MG63 (cell line): ENCODE measurements around the gene KMT5C. TPM values are rescaled to one million over a fixed set of nuclear protein-coding genes. Genes with fewer than 3 reads are reported as not detected.
"Not testable (repeated sequence)": the region's sequence is repeated elsewhere in the genome, so short reads cannot be mapped to it uniquely, and the experiment has no call there.

ENCODE experiments used
- DNase-seq: peaks from one replicate; pipeline ENCODE4 v3.0.0-alpha.2; 2020
- H3K27me3 ChIP-seq: fragments of 250-450 bp; sonication (Bioruptor Pico); 2 replicates; pipeline ENCODE4 v1.5.1; 2020; ENCODE audit warnings: mild to moderate bottlenecking, moderate library complexity
- H3K36me3 ChIP-seq: fragments of 250-450 bp; sonication (Bioruptor Pico); 2 replicates; pipeline ENCODE4 v1.5.1; 2020; ENCODE audit warnings: mild to moderate bottlenecking, moderate library complexity
- H3K4me3 ChIP-seq: fragments of 250-450 bp; sonication (Bioruptor Pico); 2 replicates; pipeline ENCODE4 v1.5.1; 2020; ENCODE audit warnings: mild to moderate bottlenecking, moderate library complexity
- H3K9me3 ChIP-seq: fragments of 250-450 bp; sonication (Bioruptor Pico); 2 replicates; pipeline ENCODE4 v1.5.1; 2020; ENCODE audit warnings: mild to moderate bottlenecking, moderate library complexity
- total RNA-seq: library from RNA; depleted of rRNA; stranded (reverse); fragments of >200 nt; shearing (Covaris generic); gene quantifications from 2 replicates; pipeline ENCODE4 v1.2.3, GENCODE V29; 2014; ENCODE audit warnings: low replicate concordance

The KMT5C gene
- total RNA-seq, 1 experiment from 2014 or later = 11.1 TPM

GRCh38 chr19:55311797-55312196 lies 27.9 kb upstream of the KMT5C start:
- DNase-seq = no peak
- no peaks in the 10 kb centered on the region for H3K27me3 ChIP-seq
- H3K4me3 ChIP-seq = no peak overlapping the region
- H3K36me3 ChIP-seq = no peaks in the 10 kb centered on the region
- H3K9me3 ChIP-seq = peaks cover 5% of the 10 kb centered on the region

- Histone ChIP-seq H3K4me3 (no peak overlapping the region), H3K9me3 (peaks cover 5% of the 10 kb centered on the region), H3K27me3 (no peaks in the 10 kb centered on the region), H3K36me3 (no peaks in the 10 kb centered on the region)
- no peak for DNase-seq
Observed at GRCh38 chr19:55312621-55313512, 26.8 kb upstream of the KMT5C start.

GRCh38 chr19:55314396-55314795 lies 25.3 kb upstream of the KMT5C start:
- no peak for DNase-seq
- no peaks in the 10 kb centered on the region for H3K27me3 ChIP-seq
- peaks cover 2% of the 10 kb centered on the region for H3K9me3 ChIP-seq
- no peak overlapping the region for H3K4me3 ChIP-seq
- H3K36me3 ChIP-seq = no peaks in the 10 kb centered on the region

GRCh38 chr19:55315956-55316525 lies 23.6 kb upstream of the KMT5C start:
- Histone ChIP-seq H3K27me3 (no peaks in the 10 kb centered on the region), H3K4me3 (no peak overlapping the region), H3K36me3 (no peaks in the 10 kb centered on the region), H3K9me3 (no peaks in the 10 kb centered on the region)
- DNase-seq = no peak

GRCh38 chr19:55316646-55317045 lies 23.0 kb upstream of the KMT5C start:
- Histone ChIP-seq H3K4me3 (no peak overlapping the region), H3K36me3 (no peaks in the 10 kb centered on the region), H3K9me3 (no peaks in the 10 kb centered on the region), H3K27me3 (no peaks in the 10 kb centered on the region)
- no peak for DNase-seq

- peak; percentile 43 for DNase-seq
- Histone ChIP-seq H3K4me3 (no peak overlapping the region), H3K36me3 (no peaks in the 10 kb centered on the region), H3K9me3 (no peaks in the 10 kb centered on the region), H3K27me3 (no peaks in the 10 kb centered on the region)
Observed at GRCh38 chr19:55319785-55320184, 19.9 kb upstream of the KMT5C start.

GRCh38 chr19:55320844-55321419 lies 18.7 kb upstream of the KMT5C start:
- no peak overlapping the region for H3K4me3 ChIP-seq
- no peak for DNase-seq
- H3K9me3 ChIP-seq = no peaks in the 10 kb centered on the region

GRCh38 chr19:55321466-55322137 lies 18.1 kb upstream of the KMT5C start:
- H3K9me3 ChIP-seq = no peaks in the 10 kb centered on the region
- H3K4me3 ChIP-seq = no peak overlapping the region
- DNase-seq = no peak
- no peaks in the 10 kb centered on the region for H3K27me3 ChIP-seq
- H3K36me3 ChIP-seq = no peaks in the 10 kb centered on the region

More at GRCh38 chr19:55320844-55321419, 18.7 kb upstream of the KMT5C start:
- Histone ChIP-seq H3K36me3 (no peaks in the 10 kb centered on the region), H3K27me3 (no peaks in the 10 kb centered on the region)

GRCh38 chr19:55322204-55322885 lies 17.3 kb upstream of the KMT5C start:
- H3K36me3 ChIP-seq = no peaks in the 10 kb centered on the region
- no peak overlapping the region for H3K4me3 ChIP-seq
- no peaks in the 10 kb centered on the region for H3K27me3 ChIP-seq
- no peaks in the 10 kb centered on the region for H3K9me3 ChIP-seq
- DNase-seq = no peak

- H3K9me3 ChIP-seq = no peaks in the 10 kb centered on the region
Observed at GRCh38 chr19:55324662-55325061, 15.0 kb upstream of the KMT5C start.

GRCh38 chr19:55325172-55325571 lies 14.5 kb upstream of the KMT5C start, which contains the start of gene TMEM150B:
TMEM150B (minus strand) TSS chr19:55325341; CDS start chr19:55321036, 4,305 bp downstream.
- Histone ChIP-seq H3K4me3 (no peak within 1 kb of the TSS), H3K9me3 (no peaks in the 10 kb centered on the region), H3K36me3 (no peaks in the 10 kb centered on the region), H3K27me3 (no peaks in the 10 kb centered on the region)
- DNase-seq = no peak

More at GRCh38 chr19:55324662-55325061, 15.0 kb upstream of the KMT5C start:
- no peaks in the 10 kb centered on the region for H3K27me3 ChIP-seq
- DNase-seq = no peak
- H3K4me3 ChIP-seq = no peak overlapping the region
- H3K36me3 ChIP-seq = no peaks in the 10 kb centered on the region

GRCh38 chr19:55328774-55329318 lies 10.8 kb upstream of the KMT5C start:
- not testable (repeated sequence) for H3K27me3 ChIP-seq, H3K9me3 ChIP-seq, H3K36me3 ChIP-seq, DNase-seq, H3K4me3 ChIP-seq

- H3K27me3 ChIP-seq, H3K9me3 ChIP-seq, H3K4me3 ChIP-seq, DNase-seq, H3K36me3 ChIP-seq: not testable (repeated sequence)
Observed at GRCh38 chr19:55329791-55330190, 9.9 kb upstream of the KMT5C start.

GRCh38 chr19:55333870-55334269 lies 5.8 kb upstream of the KMT5C start:
- no peak overlapping the region for H3K4me3 ChIP-seq
- no peak for DNase-seq

GRCh38 chr19:55336101-55336500 lies 3.6 kb upstream of the KMT5C start:
- DNase-seq = no peak
- Histone ChIP-seq H3K9me3 (no peaks in the 10 kb centered on the region), H3K4me3 (no peak overlapping the region), H3K27me3 (peaks cover 13% of the 10 kb centered on the region), H3K36me3 (no peaks in the 10 kb centered on the region)

More at GRCh38 chr19:55333870-55334269, 5.8 kb upstream of the KMT5C start:
- Histone ChIP-seq H3K9me3 (no peaks in the 10 kb centered on the region), H3K27me3 (peaks cover 13% of the 10 kb centered on the region), H3K36me3 (no peaks in the 10 kb centered on the region)
